ENCODE results near the gene ZFYVE9. TPM values are rescaled to one million over a fixed set of nuclear protein-coding genes. Genes with fewer than 3 reads are reported as not detected.

The ZFYVE9 gene
- total RNA-seq, 1 experiment from 2014 or later = 14.2 TPM

DNA sequence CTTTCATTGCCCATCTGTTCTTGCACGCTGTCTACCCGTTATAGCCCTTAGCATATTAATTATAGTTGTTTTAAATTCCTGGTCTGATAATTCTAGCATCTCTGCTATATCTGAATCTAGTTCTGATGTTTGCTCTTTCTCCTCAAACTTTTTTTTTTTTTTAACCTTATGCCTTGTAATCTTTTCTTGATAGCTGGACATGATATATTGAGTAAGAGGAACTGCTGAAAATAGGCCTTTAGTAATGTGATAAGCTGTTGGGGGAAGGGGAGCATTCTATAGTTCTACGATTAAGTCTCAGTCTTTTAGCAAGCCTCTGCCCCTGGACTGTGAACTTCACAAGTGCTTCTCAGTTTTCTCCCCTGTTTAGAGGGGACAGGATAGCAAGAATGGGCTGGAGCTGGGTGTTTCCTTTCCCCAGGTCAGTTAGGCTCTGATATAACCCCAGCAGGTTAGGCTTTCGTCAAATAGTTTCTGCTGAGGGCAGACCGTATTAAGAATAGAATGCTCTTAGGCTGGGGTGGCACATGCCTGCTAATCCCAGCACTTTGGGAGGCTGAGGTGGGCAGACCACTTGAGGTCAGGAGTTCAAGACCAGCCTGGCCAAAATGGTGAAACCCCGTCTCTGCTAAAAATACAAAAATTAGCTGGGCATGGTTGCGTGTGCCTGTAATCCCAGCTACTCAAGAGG lies 62.2 kb downstream of the ZFYVE9 start:
- Histone ChIP-seq H3K4me1 (ENCODE audit: control insufficient read depth in 1 of 2, insufficient read depth in 2 of 2, low read length in 2 of 2) (no peaks in the 10 kb centered on the region), H3K4me2 (ENCODE audit: low read length) (no peak overlapping the region), H3K9me2 (ENCODE audit: insufficient read depth) (no peaks in the 10 kb centered on the region), H3K27me3 (ENCODE audit: insufficient read depth, low read length) (no peaks in the 10 kb centered on the region), H3K9me3 (ENCODE audit: control insufficient read depth in 1 of 2, insufficient read depth in 1 of 2, low read depth in 1 of 2, low read length in 2 of 2) (no peaks in the 10 kb centered on the region), H3K27ac (ENCODE audit: low read depth, low read length) (no peak overlapping the region), H4K20me1 (ENCODE audit: insufficient read depth) (no peaks in the 10 kb centered on the region), H3K79me2 (ENCODE audit: insufficient read depth, low read length) (no peaks in the 10 kb centered on the region; the same call in none of the 2 replicates), H3K36me3 (ENCODE audit: control insufficient read depth in 1 of 2, insufficient read depth in 2 of 2, low read length in 2 of 2) (no peaks in the 10 kb centered on the region), H3K4me3 (replicated peaks in 1 of 2; ENCODE audit: low read depth in 1 of 2, low read length in 2 of 2) (no peak overlapping the region), H3K9ac (ENCODE audit: low read length) (no peak overlapping the region), H2AFZ (ENCODE audit: low read depth, low read length, poor library complexity, severe bottlenecking) (no peak overlapping the region)
- ChIA-PET CTCF (no interaction called here), POLR2A (no interaction called here), RAD21 (ENCODE audit: low non-redundant PET in 1 of 2, low total read pairs in 2 of 2, uncharacterized antibody in 2 of 2, unreplicated experiment in 2 of 2) (no interaction called here)
- no peak for DNase-seq (ENCODE audit: low read depth, low spot score)
- BruUV-seq (replicated peaks) = no TSS peak
- ATAC-seq = no peak
- intact Hi-C loops (cut with micrococcal nuclease) = no loop called here
- TF ChIP-seq JUND (IDR thresholded peaks at IDR 0.05) = no peak
- TF ChIP-seq TCF7L2 (IDR thresholded peaks at IDR 0.05; ENCODE audit: borderline replicate concordance, extremely low read depth, insufficient read depth, insufficient read length) = no peak
- TF ChIP-seq EGR1 (IDR thresholded peaks at IDR 0.05; ENCODE audit: low read depth) = no peak
- TF ChIP-seq CBX3 (IDR thresholded peaks at IDR 0.05; ENCODE audit: low read depth) = no peak
- no peak for TF ChIP-seq POLR2AphosphoS5 (IDR thresholded peaks at IDR 0.05; ENCODE audit: low read depth, low read length)
- no peak for TF ChIP-seq SP1 (IDR thresholded peaks at IDR 0.05; ENCODE audit: low read depth)
- TF ChIP-seq SIN3A (IDR thresholded peaks at IDR 0.05; ENCODE audit: low read depth) = no peak
- no peak for TF ChIP-seq POLR2A (IDR thresholded peaks at IDR 0.05; ENCODE audit: borderline replicate concordance, extremely low read depth, insufficient read depth, insufficient read length)
- TF ChIP-seq FOSL1 (IDR thresholded peaks at IDR 0.05; ENCODE audit: low read depth) = no peak
- TF ChIP-seq, protein P1, sequence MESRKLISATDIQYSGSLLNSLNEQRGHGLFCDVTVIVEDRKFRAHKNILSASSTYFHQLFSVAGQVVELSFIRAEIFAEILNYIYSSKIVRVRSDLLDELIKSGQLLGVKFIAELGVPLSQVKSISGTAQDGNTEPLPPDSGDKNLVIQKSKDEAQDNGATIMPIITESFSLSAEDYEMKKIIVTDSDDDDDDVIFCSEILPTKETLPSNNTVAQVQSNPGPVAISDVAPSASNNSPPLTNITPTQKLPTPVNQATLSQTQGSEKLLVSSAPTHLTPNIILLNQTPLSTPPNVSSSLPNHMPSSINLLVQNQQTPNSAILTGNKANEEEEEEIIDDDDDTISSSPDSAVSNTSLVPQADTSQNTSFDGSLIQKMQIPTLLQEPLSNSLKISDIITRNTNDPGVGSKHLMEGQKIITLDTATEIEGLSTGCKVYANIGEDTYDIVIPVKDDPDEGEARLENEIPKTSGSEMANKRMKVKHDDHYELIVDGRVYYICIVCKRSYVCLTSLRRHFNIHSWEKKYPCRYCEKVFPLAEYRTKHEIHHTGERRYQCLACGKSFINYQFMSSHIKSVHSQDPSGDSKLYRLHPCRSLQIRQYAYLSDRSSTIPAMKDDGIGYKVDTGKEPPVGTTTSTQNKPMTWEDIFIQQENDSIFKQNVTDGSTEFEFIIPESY (IDR thresholded peaks at IDR 0.05; ENCODE audit: extremely low read depth, insufficient replicate concordance, low read length) = no peak
- TF ChIP-seq, protein P2, sequence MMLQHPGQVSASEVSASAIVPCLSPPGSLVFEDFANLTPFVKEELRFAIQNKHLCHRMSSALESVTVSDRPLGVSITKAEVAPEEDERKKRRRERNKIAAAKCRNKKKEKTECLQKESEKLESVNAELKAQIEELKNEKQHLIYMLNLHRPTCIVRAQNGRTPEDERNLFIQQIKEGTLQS (IDR thresholded peaks at IDR 0.05) = no peak
- TF ChIP-seq ZFX (IDR thresholded peaks at IDR 0.05) = no peak
- TF ChIP-seq EZH2 (IDR thresholded peaks at IDR 0.05) = no peak
- TF ChIP-seq RAD21 (IDR thresholded peaks at IDR 0.05; ENCODE audit: low read depth) = no peak
- no peak for TF ChIP-seq EZH2phosphoT487 (IDR thresholded peaks at IDR 0.05; ENCODE audit: borderline replicate concordance)
- TF ChIP-seq, protein P3, sequence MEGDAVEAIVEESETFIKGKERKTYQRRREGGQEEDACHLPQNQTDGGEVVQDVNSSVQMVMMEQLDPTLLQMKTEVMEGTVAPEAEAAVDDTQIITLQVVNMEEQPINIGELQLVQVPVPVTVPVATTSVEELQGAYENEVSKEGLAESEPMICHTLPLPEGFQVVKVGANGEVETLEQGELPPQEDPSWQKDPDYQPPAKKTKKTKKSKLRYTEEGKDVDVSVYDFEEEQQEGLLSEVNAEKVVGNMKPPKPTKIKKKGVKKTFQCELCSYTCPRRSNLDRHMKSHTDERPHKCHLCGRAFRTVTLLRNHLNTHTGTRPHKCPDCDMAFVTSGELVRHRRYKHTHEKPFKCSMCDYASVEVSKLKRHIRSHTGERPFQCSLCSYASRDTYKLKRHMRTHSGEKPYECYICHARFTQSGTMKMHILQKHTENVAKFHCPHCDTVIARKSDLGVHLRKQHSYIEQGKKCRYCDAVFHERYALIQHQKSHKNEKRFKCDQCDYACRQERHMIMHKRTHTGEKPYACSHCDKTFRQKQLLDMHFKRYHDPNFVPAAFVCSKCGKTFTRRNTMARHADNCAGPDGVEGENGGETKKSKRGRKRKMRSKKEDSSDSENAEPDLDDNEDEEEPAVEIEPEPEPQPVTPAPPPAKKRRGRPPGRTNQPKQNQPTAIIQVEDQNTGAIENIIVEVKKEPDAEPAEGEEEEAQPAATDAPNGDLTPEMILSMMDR (IDR thresholded peaks at IDR 0.05 in 2 of 3, conservative IDR thresholded peaks at IDR 0.05 in 1 of 3; ENCODE audit: borderline replicate concordance in 1 of 3, insufficient read depth in 1 of 3, low read depth in 2 of 3, low read length in 2 of 3) = no peak
- TF ChIP-seq YY1 (IDR thresholded peaks at IDR 0.05; ENCODE audit: extremely low read depth, insufficient replicate concordance, low read depth, low read length) = no peak

Data from HCT116 (cell line).